ENCODE measurements around the gene ALCAM.

Gene ALCAM

DNA sequence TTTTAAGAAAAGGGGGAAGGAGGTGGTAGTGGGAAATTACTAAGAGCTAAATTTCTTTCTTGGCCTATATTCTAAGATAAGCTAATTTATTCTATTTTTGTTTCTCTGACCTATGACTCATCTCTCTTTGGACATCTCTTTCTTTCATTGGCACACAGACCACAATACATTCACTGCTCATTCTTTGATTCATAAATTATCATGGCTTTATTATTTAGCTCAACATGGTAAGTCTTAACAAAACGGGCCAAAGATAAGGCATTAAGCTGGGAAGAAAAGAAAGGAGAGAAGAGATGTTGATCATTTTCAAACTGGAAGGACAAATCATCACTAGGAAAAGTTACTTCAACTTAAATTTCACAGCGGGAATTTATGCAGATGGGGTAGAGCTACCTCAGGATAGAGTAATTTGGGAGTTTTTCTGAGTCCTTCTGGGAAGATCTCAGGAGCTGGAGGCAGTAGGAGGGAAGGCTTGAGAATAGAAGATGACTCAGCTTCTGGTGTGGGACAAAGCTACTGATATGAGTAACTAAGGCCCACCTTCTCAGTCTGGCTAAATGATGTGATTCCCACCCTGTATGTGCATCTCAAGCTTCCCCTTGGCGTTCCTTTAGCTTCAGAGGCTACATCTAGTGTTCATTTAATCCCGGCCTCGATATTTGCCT lies 7.5 kb upstream of the ALCAM start:
- H3K36me3 ChIP-seq (ENCODE audit: control insufficient read depth in 1 of 2, insufficient read depth in 2 of 2, low read length in 2 of 2): no peaks in the 10 kb centered on the region
- no peak overlapping the region for H3K4me3 ChIP-seq (ENCODE audit: low read depth in 1 of 2, low read length in 2 of 2)
- no peaks in the 10 kb centered on the region for H3K9me3 ChIP-seq (ENCODE audit: control insufficient read depth in 1 of 2, low read length in 2 of 2)
- no peaks in the 10 kb centered on the region for H3K4me1 ChIP-seq (ENCODE audit: control insufficient read depth in 1 of 2, insufficient read depth in 2 of 2, low read length in 2 of 2)
- H3K27ac ChIP-seq (ENCODE audit: low read length): no peak overlapping the region
- H3K27me3 ChIP-seq (ENCODE audit: low read depth, low read length): peaks cover 3% of the 10 kb centered on the region

DNA sequence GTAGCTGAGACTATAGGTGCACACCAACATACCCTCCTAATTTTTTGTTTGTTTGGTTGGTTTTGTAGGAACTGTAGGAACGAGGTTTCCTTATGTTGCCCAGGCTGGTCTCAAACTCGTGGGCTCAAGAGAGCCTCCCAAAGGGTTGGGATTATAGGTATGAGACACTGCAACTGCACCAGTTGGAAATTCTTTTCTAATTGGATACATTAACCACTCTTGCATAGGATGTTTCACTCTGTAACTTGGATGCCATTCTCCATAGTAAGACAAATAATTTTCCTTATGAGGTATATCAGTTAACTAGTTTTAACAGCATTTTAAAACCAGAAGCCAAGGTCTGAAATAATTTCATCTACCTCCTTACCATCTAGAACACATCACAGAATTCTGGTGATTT lies 6.7 kb upstream of the ALCAM start:
- H3K4me3 ChIP-seq (ENCODE audit: low read depth in 1 of 2, low read length in 2 of 2): no peak overlapping the region
- no peaks in the 10 kb centered on the region for H3K9me3 ChIP-seq (ENCODE audit: control insufficient read depth in 1 of 2, low read length in 2 of 2)
- no peaks in the 10 kb centered on the region for H3K4me1 ChIP-seq (ENCODE audit: control insufficient read depth in 1 of 2, insufficient read depth in 2 of 2, low read length in 2 of 2)
- H3K27me3 ChIP-seq (ENCODE audit: low read depth, low read length): no peaks in the 10 kb centered on the region
- H3K36me3 ChIP-seq (ENCODE audit: control insufficient read depth in 1 of 2, insufficient read depth in 2 of 2, low read length in 2 of 2): no peaks in the 10 kb centered on the region
- H3K27ac ChIP-seq (ENCODE audit: low read length): no peak overlapping the region

- Histone ChIP-seq H3K27ac (ENCODE audit: low read length) (no peak overlapping the region), H3K27me3 (ENCODE audit: low read depth, low read length) (no peaks in the 10 kb centered on the region), H3K4me3 (ENCODE audit: low read depth in 1 of 2, low read length in 2 of 2) (no peak overlapping the region), H3K9me3 (ENCODE audit: control insufficient read depth in 1 of 2, low read length in 2 of 2) (no peaks in the 10 kb centered on the region), H3K4me1 (ENCODE audit: control insufficient read depth in 1 of 2, insufficient read depth in 2 of 2, low read length in 2 of 2) (peaks cover 0 to 10% of the 10 kb centered on the region in 2 donors), H3K36me3 (ENCODE audit: control insufficient read depth in 1 of 2, insufficient read depth in 2 of 2, low read length in 2 of 2) (peaks cover 0 to 12% of the 10 kb centered on the region in 2 donors)
These were observed 4.6 kb upstream of the ALCAM start for GRCh38 chr3:105362021-105362665.

- peaks cover 0 to 29% of the 10 kb centered on the region in 2 donors for H3K4me1 ChIP-seq (ENCODE audit: control insufficient read depth in 1 of 2, insufficient read depth in 2 of 2, low read length in 2 of 2)
- H3K9me3 ChIP-seq (ENCODE audit: control insufficient read depth in 1 of 2, low read length in 2 of 2): no peaks in the 10 kb centered on the region
These were observed 2.6 kb upstream of the ALCAM start for GRCh38 chr3:105364128-105364527.

GRCh38 chr3:105365081-105365390 lies 1.7 kb upstream of the ALCAM start:
- Histone ChIP-seq H3K9me3 (ENCODE audit: control insufficient read depth in 1 of 2, low read length in 2 of 2) (no peaks in the 10 kb centered on the region), H3K27ac (ENCODE audit: low read length) (no peak overlapping the region), H3K4me1 (ENCODE audit: control insufficient read depth in 1 of 2, insufficient read depth in 2 of 2, low read length in 2 of 2) (peaks cover 0 to 33% of the 10 kb centered on the region in 2 donors), H3K36me3 (ENCODE audit: control insufficient read depth in 1 of 2, insufficient read depth in 2 of 2, low read length in 2 of 2) (peaks cover 0 to 35% of the 10 kb centered on the region in 2 donors), H3K4me3 (ENCODE audit: low read depth in 1 of 2, low read length in 2 of 2) (no peak overlapping the region), H3K27me3 (ENCODE audit: low read depth, low read length) (no peaks in the 10 kb centered on the region)

More at GRCh38 chr3:105364128-105364527, 2.6 kb upstream of the ALCAM start:
- Histone ChIP-seq H3K27me3 (ENCODE audit: low read depth, low read length) (no peaks in the 10 kb centered on the region), H3K27ac (ENCODE audit: low read length) (no peak overlapping the region), H3K36me3 (ENCODE audit: control insufficient read depth in 1 of 2, insufficient read depth in 2 of 2, low read length in 2 of 2) (peaks cover 0 to 27% of the 10 kb centered on the region in 2 donors), H3K4me3 (ENCODE audit: low read depth in 1 of 2, low read length in 2 of 2) (no peak overlapping the region)

- Histone ChIP-seq H3K9me3 (ENCODE audit: control insufficient read depth in 1 of 2, low read length in 2 of 2) (no peaks in the 10 kb centered on the region), H3K27ac (ENCODE audit: low read length) (peak overlapping the region; percentile 45), H3K4me3 (ENCODE audit: low read depth in 1 of 2, low read length in 2 of 2) (peak overlapping the region; percentile 86 to 92), H3K27me3 (ENCODE audit: low read depth, low read length) (no peaks in the 10 kb centered on the region), H3K4me1 (ENCODE audit: control insufficient read depth in 1 of 2, insufficient read depth in 2 of 2, low read length in 2 of 2) (peaks cover 0 to 34% of the 10 kb centered on the region in 2 donors), H3K36me3 (ENCODE audit: control insufficient read depth in 1 of 2, insufficient read depth in 2 of 2, low read length in 2 of 2) (peaks cover 0 to 35% of the 10 kb centered on the region in 2 donors)
These were observed 1.1 kb upstream of the ALCAM start for GRCh38 chr3:105365391-105366325.

- peak overlapping the region; percentile 86 to 92 for H3K4me3 ChIP-seq (ENCODE audit: low read depth in 1 of 2, low read length in 2 of 2)
- no peaks in the 10 kb centered on the region for H3K27me3 ChIP-seq (ENCODE audit: low read depth, low read length)
- peaks cover 0 to 35% of the 10 kb centered on the region in 2 donors for H3K36me3 ChIP-seq (ENCODE audit: control insufficient read depth in 1 of 2, insufficient read depth in 2 of 2, low read length in 2 of 2)
- H3K27ac ChIP-seq (ENCODE audit: low read length): peak overlapping the region; percentile 96
- no peaks in the 10 kb centered on the region for H3K9me3 ChIP-seq (ENCODE audit: control insufficient read depth in 1 of 2, low read length in 2 of 2)
- peaks cover 0 to 34% of the 10 kb centered on the region in 2 donors for H3K4me1 ChIP-seq (ENCODE audit: control insufficient read depth in 1 of 2, insufficient read depth in 2 of 2, low read length in 2 of 2)
These were observed 325 bp downstream of the ALCAM start for GRCh38 chr3:105367063-105367405.

DNA sequence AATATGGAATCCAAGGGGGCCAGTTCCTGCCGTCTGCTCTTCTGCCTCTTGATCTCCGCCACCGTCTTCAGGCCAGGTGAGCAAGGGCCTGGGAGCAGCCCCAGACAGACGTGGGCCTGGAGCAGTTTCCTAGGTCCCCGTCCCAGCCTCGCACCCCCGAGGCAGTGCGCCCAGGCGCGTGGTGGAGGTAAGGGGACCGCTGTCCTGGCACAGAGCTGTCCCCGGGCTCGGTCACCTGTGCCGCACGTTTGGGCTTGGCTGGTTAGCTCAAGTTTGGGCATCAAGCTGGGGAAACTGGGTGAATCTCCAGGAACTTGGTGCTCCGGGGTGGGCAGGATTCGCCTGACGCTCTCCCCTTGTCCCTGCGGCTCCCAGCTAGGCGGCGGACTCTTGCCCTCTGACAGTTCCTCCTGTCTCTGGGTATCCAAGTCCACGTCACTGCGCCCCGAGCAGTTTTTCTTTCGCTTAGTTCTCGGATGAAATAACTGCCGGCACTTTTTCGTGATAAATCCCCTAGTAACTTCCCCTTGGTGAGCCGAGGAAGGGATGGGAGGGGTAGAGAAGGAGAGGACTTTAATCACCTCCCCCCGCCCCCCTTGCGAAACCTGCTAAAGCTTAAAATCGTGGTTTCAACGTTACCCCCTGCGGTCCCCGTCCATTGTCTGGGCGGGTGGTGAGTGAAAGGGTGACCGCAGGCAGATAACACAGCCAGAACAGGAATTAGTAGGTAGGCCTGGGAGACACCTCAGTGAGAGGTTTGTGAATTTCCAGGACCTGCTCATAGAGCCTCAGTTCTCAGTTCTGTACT lies 901 bp downstream of the ALCAM start:
- Histone ChIP-seq H3K36me3 (ENCODE audit: control insufficient read depth in 1 of 2, insufficient read depth in 2 of 2, low read length in 2 of 2) (peaks cover 0 to 35% of the 10 kb centered on the region in 2 donors), H3K4me3 (ENCODE audit: low read depth in 1 of 2, low read length in 2 of 2) (peak overlapping the region; percentile 86 to 92), H3K27me3 (ENCODE audit: low read depth, low read length) (no peaks in the 10 kb centered on the region), H3K4me1 (ENCODE audit: control insufficient read depth in 1 of 2, insufficient read depth in 2 of 2, low read length in 2 of 2) (peaks cover 0 to 34% of the 10 kb centered on the region in 2 donors), H3K9me3 (ENCODE audit: control insufficient read depth in 1 of 2, low read length in 2 of 2) (no peaks in the 10 kb centered on the region), H3K27ac (ENCODE audit: low read length) (peak overlapping the region; percentile 96)

DNA sequence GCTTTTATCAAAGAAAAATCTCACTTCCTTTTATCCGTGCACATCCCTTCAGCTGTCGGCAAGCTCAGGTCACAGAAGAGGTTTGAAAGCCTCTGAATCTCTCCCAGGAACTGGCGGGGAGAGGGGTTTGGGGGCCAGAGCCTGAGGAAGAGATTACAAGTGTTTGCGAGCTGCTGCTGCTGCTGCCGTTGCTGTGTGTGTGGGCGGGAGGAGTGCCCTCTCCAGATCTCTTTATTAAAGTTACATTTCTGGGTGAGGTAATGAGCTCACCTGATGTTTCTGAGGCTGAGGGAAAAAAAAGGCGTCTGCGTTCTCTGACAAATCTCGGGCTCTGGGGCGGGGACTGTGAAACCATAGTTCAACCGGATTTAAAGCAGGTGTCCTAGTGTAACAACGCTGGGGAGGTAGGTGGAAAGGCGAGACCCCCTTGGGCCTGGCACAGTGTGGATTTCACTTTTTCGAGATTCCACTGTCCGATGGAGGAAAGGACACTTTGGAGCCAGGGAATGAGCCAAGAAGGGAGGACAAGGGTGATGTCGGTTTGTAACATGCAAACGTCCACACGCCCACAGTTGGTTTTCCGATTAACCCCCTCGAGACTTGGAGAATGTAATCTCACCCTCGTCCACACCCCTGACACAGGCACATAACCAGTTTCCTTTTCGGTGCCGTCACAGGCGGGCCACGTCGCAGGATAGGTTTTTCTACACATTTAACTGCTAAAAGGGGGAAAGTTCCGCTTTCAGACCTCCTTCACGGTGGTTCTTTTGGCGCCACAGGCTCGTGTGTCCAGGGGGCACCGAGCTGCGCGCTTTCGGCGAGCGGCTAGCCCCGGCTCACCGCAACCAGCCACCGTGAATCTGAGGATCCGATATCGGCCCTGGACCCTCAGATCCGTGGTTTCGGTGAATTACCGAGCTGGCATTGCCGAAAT lies 2.1 kb downstream of the ALCAM start:
- H3K27ac ChIP-seq (ENCODE audit: low read length): peak overlapping the region; percentile 96
- H3K4me3 ChIP-seq (ENCODE audit: low read depth in 1 of 2, low read length in 2 of 2): peak overlapping the region; percentile 86 to 92
- H3K27me3 ChIP-seq (ENCODE audit: low read depth, low read length): no peaks in the 10 kb centered on the region
- peaks cover 0 to 34% of the 10 kb centered on the region in 2 donors for H3K4me1 ChIP-seq (ENCODE audit: control insufficient read depth in 1 of 2, insufficient read depth in 2 of 2, low read length in 2 of 2)
- no peaks in the 10 kb centered on the region for H3K9me3 ChIP-seq (ENCODE audit: control insufficient read depth in 1 of 2, low read length in 2 of 2)
- H3K36me3 ChIP-seq (ENCODE audit: control insufficient read depth in 1 of 2, insufficient read depth in 2 of 2, low read length in 2 of 2): peaks cover 0 to 35% of the 10 kb centered on the region in 2 donors

All from muscle layer of duodenum (tissue), 2 donors.